Heart right ventricle (tissue), 16 donors: ENCODE measurements around the gene NECAB3. TPM values are rescaled to one million over a fixed set of nuclear protein-coding genes. Genes with fewer than 3 reads are reported as not detected.
A peak's percentile ranks its signal among the peaks of the same experiment; 100 is the strongest.

Source experiments
- ATAC-seq, 8 donors: fragments of 200-7000 bp; cut with Tn5 transposase; one replicate each; pipeline ENCODE4 v1.9.1; 2020; ENCODE audit warnings: mild to moderate bottlenecking in 8 of 8, moderate library complexity in 8 of 8, moderate number of reproducible peaks in 1 of 8
- DNase-seq, 2 donors: peaks; one replicate each; pipeline ENCODE4 v3.0.0-alpha.2; 2020
- H3K27ac ChIP-seq, 10 donors: fragments of 200-600 bp; sonication (generic) in 2 of 10; one replicate each; pipeline versions ENCODE4 v1.5.0 to v1.8.0; 2020 to 2022; ENCODE audit warnings: mild to moderate bottlenecking in 3 of 10
- H3K27me3 ChIP-seq, 7 donors: fragments of 200-600 bp; one replicate each; pipeline ENCODE4 v1.8.0; 2021 to 2022; ENCODE audit warnings: mild to moderate bottlenecking in 2 of 7
- H3K36me3 ChIP-seq, 9 donors: fragments of 200-600 bp; sonication (generic) in 1 of 9; one replicate each; pipeline versions ENCODE4 v1.5.0 to v1.8.0; 2020 to 2022; ENCODE audit warnings: mild to moderate bottlenecking in 2 of 9
- H3K4me1 ChIP-seq, 9 donors: fragments of 200-600 bp; sonication (generic) in 1 of 9; one replicate each; pipeline versions ENCODE4 v1.5.0 to v1.8.0; 2020 to 2022; ENCODE audit warnings: mild to moderate bottlenecking in 4 of 9
- H3K4me3 ChIP-seq, 10 donors: fragments of 200-600 bp; sonication (generic) in 2 of 10; one replicate each; pipeline versions ENCODE4 v1.5.0 to v1.8.0; 2020 to 2022; ENCODE audit warnings: mild to moderate bottlenecking in 7 of 10, moderate library complexity in 2 of 10
- H3K9me3 ChIP-seq, 11 donors: fragments of 200-600 bp in 10 of 11; sonication (generic) in 2 of 11; one replicate each; pipeline versions ENCODE4 v1.5.0 to v1.8.0; 2013 to 2022; ENCODE audit warnings: mild to moderate bottlenecking in 2 of 11, control low read depth in 1 of 11, moderate library complexity in 1 of 11
- CTCF ChIP-seq, 9 donors: fragments of 200-600 bp; sonication (generic) in 2 of 9; IDR thresholded peaks; one replicate each; pipeline versions ENCODE4 v1.5.0 to v1.8.0; 2021 to 2022; ENCODE audit warnings: antibody characterized with exemption in 9 of 9, mild to moderate bottlenecking in 5 of 9, moderate library complexity in 1 of 9
- WGBS, 2 donors: extraction: QIAGEN DNeasy Blood & Tissue Kit; methylation state at CpG; one replicate each; pipeline ENCODE4 v1.1.7; 2013; ENCODE audit warnings: inconsistent platforms in 1 of 2; 5-methylcytosine and 5-hydroxymethylcytosine counted together
- intact Hi-C, 10 donors: fragments of 100-400 bp; cut with DNase I; formaldehyde crosslinking; loops; one replicate each; pipeline versions ENCODE4 v1.11.1 to v1.14.2; 2022
- polyA plus RNA-seq, 2 donors: library from polyadenylated mRNA; stranded (reverse); fragments of 200-250 nt; gene quantifications; one replicate each; pipeline ENCODE4 v1.2.3, GENCODE V29; 2013
- total RNA-seq, 10 donors: library from RNA; stranded (reverse); fragmentation: NEBNext Ultra II Directional in 3 of 10; extraction: Animal tissue kit (Norgen Biotek cat#: 25700) in 3 of 10; gene quantifications; one replicate each; pipeline versions ENCODE4 v1.2.1 to v1.2.4, GENCODE V29; 2021 to 2023
- donor health status: Arrhythmogenic right ventricular cardiomyopathy.
- donor health status: ischemic (EF 13 %, LVEDD 7.1; RV severe dilation, severe dysfunction).
- donor health status: healthy with polysubstance abuse.
- donor health status: DM: no; HTN: yes; CAD: no.
- donor health status: DM: no; HTN: no; CAD: no.
- donor health status: ischemic (EF 25% LVEDD 6.9; RV normal size, moderate dysfunction).
- donor health status: ischemic (EF 25% LVEDD 5.7; RV mildly dilated, moderate dysfunction).
- donor health status: healthy.
- donor health status: DM: yes; HTN: yes; CAD: no.
- donor health status: Ischemic cardiomyopathy.
- donor health status: ischemic (EF 35%, LVEDD 5.7; RV mildly dilated, moderate dysfunction).
- donor health status: nonischemic (EF 11% LVEDD 7.7; RV severe dilation, severe dysfunction).
- donor health status: DM: yes; HTN: yes; CAD: no.
- donor health status: PGD.
- donor health status: ischemic (EF 29% LVEDD 5.4; RV normal size, mild dysfunction).
- donor health status: nonischemic (EF 23%, LVEDD 6.1; RV moderate dilation, normal function).

Gene NECAB3
- total and polyA plus RNA-seq, 12 donors: 36.6 to 92.8 (median 77.2) TPM

GRCh38 chr20:33650753-33651561 lies 23.3 kb downstream of the NECAB3 start:
- TF ChIP-seq CTCF (IDR thresholded peaks at IDR 0.05): no peak
- intact Hi-C loops: loop anchor here in 6 of 10 donors (5.0 to 10.0 kb wide), 4 partner anchors 189 to 256 kb away; no protein-coding TSS in a partner anchor
- WGBS, 2 donors: 83 to 84% methylated on average over 10 of the region's 10 CpGs

GRCh38 chr20:33650111-33650752 lies 24.0 kb downstream of the NECAB3 start:
- Histone ChIP-seq H3K36me3 (peaks cover 0 to 17% (median 5%) of the 10 kb centered on the region in 9 donors), H3K4me1 (peaks cover 4 to 49% (median 37%) of the 10 kb centered on the region in 9 donors), H3K27me3 (no peaks in the 10 kb centered on the region), H3K27ac (no peak overlapping the region), H3K4me3 (no peak overlapping the region), H3K9me3 (no peaks in the 10 kb centered on the region)
- no peak for DNase-seq
- intact Hi-C loops: loop anchor here in 6 of 10 donors (5.0 to 10.0 kb wide), 4 partner anchors 188 to 255 kb away; no protein-coding TSS in a partner anchor
- 88 to 92% methylated on average over 11 of the region's 11 CpGs for WGBS, 2 donors
- ATAC-seq: no peak
- no peak for TF ChIP-seq CTCF (IDR thresholded peaks at IDR 0.05)

More at GRCh38 chr20:33650753-33651561, 23.3 kb downstream of the NECAB3 start:
- no peak overlapping the region for H3K27ac ChIP-seq
- no peak overlapping the region for H3K4me3 ChIP-seq
- H3K36me3 ChIP-seq: peaks cover 0 to 9% (median 0%) of the 10 kb centered on the region in 9 donors
- DNase-seq (no peak), ATAC-seq (no peak)
- no peaks in the 10 kb centered on the region for H3K27me3 ChIP-seq
- H3K9me3 ChIP-seq: no peaks in the 10 kb centered on the region
- H3K4me1 ChIP-seq: peaks cover 4 to 49% (median 37%) of the 10 kb centered on the region in 9 donors

GRCh38 chr20:33649201-33649681 lies 25.0 kb downstream of the NECAB3 start:
- H3K4me3 ChIP-seq: no peak overlapping the region
- no peak for TF ChIP-seq CTCF (IDR thresholded peaks at IDR 0.05)
- peak overlapping the region in 1 of 10 donors; percentile 29 for H3K27ac ChIP-seq
- H3K9me3 ChIP-seq: no peaks in the 10 kb centered on the region
- H3K36me3 ChIP-seq: peaks cover 0 to 26% (median 14%) of the 10 kb centered on the region in 9 donors
- ATAC-seq (peak in 7 of 8 donors; percentile 32 to 76 (median 61)), DNase-seq (peak in 1 of 2 donors; percentile 72)
- no peaks in the 10 kb centered on the region for H3K27me3 ChIP-seq
- 60 to 65% methylated on average over 19 of the region's 19 CpGs for WGBS, 2 donors
- intact Hi-C loops: loop anchor here in 1 of 10 donors (5.0 kb wide), 1 partner anchor 192 kb away; no protein-coding TSS in a partner anchor
- peaks cover 4 to 48% (median 37%) of the 10 kb centered on the region in 9 donors for H3K4me1 ChIP-seq

- Histone ChIP-seq H3K27ac (peak overlapping the region in 1 of 10 donors; percentile 29), H3K4me1 (peaks cover 1 to 43% (median 37%) of the 10 kb centered on the region in 9 donors), H3K9me3 (no peaks in the 10 kb centered on the region), H3K4me3 (no peak overlapping the region), H3K27me3 (no peaks in the 10 kb centered on the region), H3K36me3 (peaks cover 0 to 32% (median 19%) of the 10 kb centered on the region in 9 donors)
- peak in 6 of 8 donors; percentile 2 to 38 (median 16) for ATAC-seq
- intact Hi-C loops: loop anchor here in 1 of 10 donors (5.0 kb wide), 1 partner anchor 191 kb away; no protein-coding TSS in a partner anchor
- TF ChIP-seq CTCF (IDR thresholded peaks at IDR 0.05): no peak
- 54 to 70% methylated on average over 14 of the region's 14 CpGs for WGBS, 2 donors
- DNase-seq: no peak
Observed at GRCh38 chr20:33648396-33649004, 25.7 kb downstream of the NECAB3 start.
